ENCODE measurements around the gene RGL2. TPM values are rescaled to one million over a fixed set of nuclear protein-coding genes. Genes with fewer than 3 reads are reported as not detected.

RGL2 gene
- total RNA-seq, 1 donor from 2014 or later = 77.6 TPM

GRCh38 chr6:33279971-33280511 is 18.7 kb downstream of the RGL2 start:
- peak; percentile 42 for TF ChIP-seq CTCF (IDR thresholded peaks at IDR 0.05)
- no peaks in the 10 kb centered on the region for H3K9me3 Mint-ChIP-seq (ENCODE audit: unreplicated experiment)
- peaks cover 13% of the 10 kb centered on the region for H3K36me3 Mint-ChIP-seq (ENCODE audit: unreplicated experiment)
- peaks cover 27% of the 10 kb centered on the region for H3K4me1 Mint-ChIP-seq (ENCODE audit: unreplicated experiment)
- DNase-seq (ENCODE audit: extremely low spot score, unreplicated experiment) = no peak
- H3K27ac Mint-ChIP-seq (ENCODE audit: unreplicated experiment) = no peak overlapping the region
- H3K4me3 Mint-ChIP-seq (ENCODE audit: unreplicated experiment) = no peak overlapping the region
- no peaks in the 10 kb centered on the region for H3K27me3 Mint-ChIP-seq (ENCODE audit: unreplicated experiment)

GRCh38 chr6:33279257-33279695 is 19.5 kb downstream of the RGL2 start:
- H3K36me3 Mint-ChIP-seq (ENCODE audit: unreplicated experiment) = peaks cover 19% of the 10 kb centered on the region
- H3K27me3 Mint-ChIP-seq (ENCODE audit: unreplicated experiment) = no peaks in the 10 kb centered on the region
- H3K9me3 Mint-ChIP-seq (ENCODE audit: unreplicated experiment) = no peaks in the 10 kb centered on the region
- H3K27ac Mint-ChIP-seq (ENCODE audit: unreplicated experiment) = no peak overlapping the region
- peaks cover 34% of the 10 kb centered on the region for H3K4me1 Mint-ChIP-seq (ENCODE audit: unreplicated experiment)
- DNase-seq (ENCODE audit: extremely low spot score, unreplicated experiment) = no peak
- no peak overlapping the region for H3K4me3 Mint-ChIP-seq (ENCODE audit: unreplicated experiment)
- TF ChIP-seq CTCF (IDR thresholded peaks at IDR 0.05) = no peak

- Mint-ChIP-seq H3K27ac (ENCODE audit: unreplicated experiment) (no peak overlapping the region), H3K9me3 (ENCODE audit: unreplicated experiment) (no peaks in the 10 kb centered on the region), H3K4me3 (ENCODE audit: unreplicated experiment) (no peak overlapping the region), H3K36me3 (ENCODE audit: unreplicated experiment) (peaks cover 21% of the 10 kb centered on the region), H3K27me3 (ENCODE audit: unreplicated experiment) (no peaks in the 10 kb centered on the region), H3K4me1 (ENCODE audit: unreplicated experiment) (peaks cover 38% of the 10 kb centered on the region)
- DNase-seq (ENCODE audit: extremely low spot score, unreplicated experiment) = no peak
- no peak for TF ChIP-seq CTCF (IDR thresholded peaks at IDR 0.05)
Observed at GRCh38 chr6:33278810-33279209, 19.9 kb downstream of the RGL2 start.

GRCh38 chr6:33278392-33278741 is 20.4 kb downstream of the RGL2 start:
- H3K4me1 Mint-ChIP-seq (ENCODE audit: unreplicated experiment) = peaks cover 42% of the 10 kb centered on the region
- no peaks in the 10 kb centered on the region for H3K27me3 Mint-ChIP-seq (ENCODE audit: unreplicated experiment)
- H3K9me3 Mint-ChIP-seq (ENCODE audit: unreplicated experiment) = no peaks in the 10 kb centered on the region
- H3K36me3 Mint-ChIP-seq (ENCODE audit: unreplicated experiment) = peaks cover 24% of the 10 kb centered on the region
- DNase-seq (ENCODE audit: extremely low spot score, unreplicated experiment) = no peak
- H3K4me3 Mint-ChIP-seq (ENCODE audit: unreplicated experiment) = no peak overlapping the region
- peak overlapping the region; percentile 27 for H3K27ac Mint-ChIP-seq (ENCODE audit: unreplicated experiment)
- no peak for TF ChIP-seq CTCF (IDR thresholded peaks at IDR 0.05)

GRCh38 chr6:33277663-33278391 is 20.9 kb downstream of the RGL2 start:
- Mint-ChIP-seq H3K4me1 (ENCODE audit: unreplicated experiment) (peaks cover 48% of the 10 kb centered on the region), H3K27me3 (ENCODE audit: unreplicated experiment) (no peaks in the 10 kb centered on the region), H3K27ac (ENCODE audit: unreplicated experiment) (peak overlapping the region; percentile 94), H3K9me3 (ENCODE audit: unreplicated experiment) (no peaks in the 10 kb centered on the region), H3K4me3 (ENCODE audit: unreplicated experiment) (peak overlapping the region; percentile 84), H3K36me3 (ENCODE audit: unreplicated experiment) (peaks cover 24% of the 10 kb centered on the region)
- DNase-seq (ENCODE audit: extremely low spot score, unreplicated experiment) = no peak
- no peak for TF ChIP-seq CTCF (IDR thresholded peaks at IDR 0.05)

Measured in osteocyte (in vitro differentiated cells).